ENCODE measurements around the gene ALDOC. TPM values are rescaled to one million over a fixed set of nuclear protein-coding genes. Genes with fewer than 3 reads are reported as not detected.

Gene ALDOC
- total and polyA plus RNA-seq, 7 donors = 10.2 to 43.3 (median 30.0) TPM

GRCh38 chr17:28599311-28600184, 22.9 kb upstream of the ALDOC start:
- Histone ChIP-seq H3K4me3 (peak overlapping the region; percentile 52 to 63 (median 55)), H3K9me3 (no peaks in the 10 kb centered on the region), H3K36me3 (no peaks in the 10 kb centered on the region), H3K27ac (peak overlapping the region; percentile 85 to 92 (median 89)), H3K4me1 (peaks cover 2 to 19% (median 14%) of the 10 kb centered on the region in 4 donors), H3K27me3 (no peaks in the 10 kb centered on the region)
- WGBS, 2 donors = 2 to 6% methylated on average over 40 of the region's 40 CpGs
- intact Hi-C loops (cut with DNase I) = loop anchor here (2.0 to 5.0 kb wide), 2 partner anchors 29 to 47 kb away; partner anchors contain the start of genes PIGS and UNC119
- peak; percentile 87 for DNase-seq
- TF ChIP-seq POLR2AphosphoS5 (IDR thresholded peaks at IDR 0.05) (peak in 2 of 4 donors; percentile 5 to 33), CTCF (IDR thresholded peaks at IDR 0.05) (no peak), POLR2A (IDR thresholded peaks at IDR 0.05) (no peak)

DNA sequence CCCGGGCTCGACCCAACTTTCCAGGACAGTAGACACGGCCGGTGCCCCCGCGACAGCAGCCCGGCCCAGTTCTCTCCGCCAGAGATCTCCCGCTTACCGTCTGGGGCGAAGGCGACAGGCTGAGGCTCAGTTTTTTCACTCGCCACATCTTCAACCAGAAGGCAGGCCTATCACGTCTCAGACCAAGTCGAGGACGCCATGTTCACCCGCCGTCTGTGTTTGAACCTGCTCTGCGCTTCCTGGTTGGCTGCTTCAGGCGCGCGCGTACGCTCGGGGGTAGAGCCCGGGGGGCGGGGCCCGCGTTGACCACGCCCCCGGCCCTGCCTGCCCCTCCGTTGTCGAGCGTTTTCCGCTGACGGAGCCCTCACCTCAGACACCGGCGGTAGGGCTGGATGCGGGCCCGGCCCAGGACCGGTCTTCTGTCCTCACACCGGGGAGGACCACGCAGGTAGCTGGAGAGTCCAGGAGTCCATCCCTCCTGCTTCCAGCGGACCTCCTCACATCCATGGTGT, 22.2 kb upstream of the ALDOC start, which contains the start of gene SPAG5:
Gene SPAG5, minus strand, starts transcription at position 227 of the 512 bp plus-strand sequence. Its CDS starts 79 bp downstream, at position 148.
- peak within 1 kb of the TSS; percentile 85 to 92 (median 89) for H3K27ac ChIP-seq
- peak; percentile 95 to 99 (median 96) for TF ChIP-seq POLR2AphosphoS5 (IDR thresholded peaks at IDR 0.05)
- TF ChIP-seq EP300 (IDR thresholded peaks at IDR 0.05) = no peak
- TF ChIP-seq POLR2A (IDR thresholded peaks at IDR 0.05) = peak; percentile 84 to 86
- no peak for TF ChIP-seq CTCF (IDR thresholded peaks at IDR 0.05)
- 0% methylated on average over 44 of the region's 44 CpGs for WGBS, 2 donors
- intact Hi-C loops (cut with DNase I) = loop anchor here (2.0 to 5.0 kb wide), 2 partner anchors 28 to 47 kb away; partner anchors contain the start of genes PIGS and UNC119
- H3K9me3 ChIP-seq = no peaks in the 10 kb centered on the region
- H3K36me3 ChIP-seq = no peaks in the 10 kb centered on the region
- H3K27me3 ChIP-seq = no peaks in the 10 kb centered on the region
- peaks cover 2 to 19% (median 14%) of the 10 kb centered on the region in 4 donors for H3K4me1 ChIP-seq
- peak; percentile 97 for DNase-seq
- peak within 1 kb of the TSS; percentile 52 to 63 (median 55) for H3K4me3 ChIP-seq

GRCh38 chr17:28598389-28598788, 21.7 kb upstream of the ALDOC start:
- intact Hi-C loops (cut with DNase I) = loop anchor here (2.0 to 5.0 kb wide), 2 partner anchors 28 to 46 kb away; partner anchors contain the start of genes PIGS and UNC119
- TF ChIP-seq EP300 (IDR thresholded peaks at IDR 0.05) (no peak), POLR2AphosphoS5 (IDR thresholded peaks at IDR 0.05) (no peak), POLR2A (IDR thresholded peaks at IDR 0.05) (no peak)
- 2 to 7% methylated on average over 17 of the region's 17 CpGs for WGBS, 2 donors
- no peaks in the 10 kb centered on the region for H3K9me3 ChIP-seq
- no peaks in the 10 kb centered on the region for H3K36me3 ChIP-seq
- peak overlapping the region; percentile 52 to 63 (median 55) for H3K4me3 ChIP-seq
- H3K27ac ChIP-seq = peak overlapping the region; percentile 85 to 92 (median 89)
- no peak for DNase-seq
- H3K27me3 ChIP-seq = no peaks in the 10 kb centered on the region
- peaks cover 2 to 19% (median 14%) of the 10 kb centered on the region in 4 donors for H3K4me1 ChIP-seq

DNA sequence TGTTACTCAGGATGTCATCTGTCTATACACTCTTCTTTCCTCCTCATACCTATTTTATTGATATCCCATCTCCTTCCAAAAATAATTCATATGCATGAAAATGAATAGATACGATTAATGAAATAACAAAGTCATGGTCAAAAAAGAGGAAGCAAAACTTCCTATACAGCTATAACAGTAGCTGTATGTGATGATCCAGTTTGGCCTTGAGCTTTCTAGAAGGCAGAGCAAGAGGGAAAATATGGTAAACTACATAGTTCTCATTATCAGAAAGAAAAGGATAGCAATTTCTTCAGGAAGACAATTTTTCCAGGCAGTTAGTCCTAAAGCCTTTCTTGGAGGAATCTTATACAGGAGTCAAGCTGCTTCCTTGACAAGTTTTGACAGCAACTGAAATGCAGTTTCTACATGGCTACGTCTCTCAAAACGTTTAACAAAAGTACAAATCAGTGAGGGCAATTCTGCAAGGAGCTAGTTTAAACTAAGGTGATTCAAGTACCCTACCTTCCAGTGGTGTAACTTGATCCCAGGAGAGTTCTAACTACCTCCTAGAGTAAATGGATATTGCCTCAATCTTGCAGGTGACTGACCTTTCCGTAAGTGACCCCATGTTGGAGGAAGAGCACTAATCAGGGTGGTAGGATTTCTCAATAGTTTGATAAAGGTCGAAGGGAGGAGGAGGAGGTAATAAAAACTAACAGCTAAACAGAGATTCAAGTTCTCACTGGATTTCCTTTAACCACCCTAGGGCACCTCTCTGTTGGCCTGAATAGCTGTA, 21.1 kb upstream of the ALDOC start:
- intact Hi-C loops (cut with DNase I) = loop anchor here (2.0 to 5.0 kb wide), 2 partner anchors 27 to 45 kb away; partner anchors contain the start of genes PIGS and UNC119
- Histone ChIP-seq H3K36me3 (no peaks in the 10 kb centered on the region), H3K27me3 (no peaks in the 10 kb centered on the region), H3K9me3 (no peaks in the 10 kb centered on the region), H3K27ac (no peak overlapping the region), H3K4me3 (peak overlapping the region in 1 of 4 donors; percentile 57), H3K4me1 (peaks cover 2 to 19% (median 14%) of the 10 kb centered on the region in 4 donors)
- no peak for DNase-seq
- 29 to 38% methylated on average over 5 of the region's 5 CpGs for WGBS, 2 donors
- TF ChIP-seq POLR2A (IDR thresholded peaks at IDR 0.05) (no peak), CTCF (IDR thresholded peaks at IDR 0.05) (no peak), POLR2AphosphoS5 (IDR thresholded peaks at IDR 0.05) (no peak), EP300 (IDR thresholded peaks at IDR 0.05) (no peak)

Measured in sigmoid colon (tissue), 7 donors.